ENCODE results near the gene HRH3.

The HRH3 gene

DNA sequence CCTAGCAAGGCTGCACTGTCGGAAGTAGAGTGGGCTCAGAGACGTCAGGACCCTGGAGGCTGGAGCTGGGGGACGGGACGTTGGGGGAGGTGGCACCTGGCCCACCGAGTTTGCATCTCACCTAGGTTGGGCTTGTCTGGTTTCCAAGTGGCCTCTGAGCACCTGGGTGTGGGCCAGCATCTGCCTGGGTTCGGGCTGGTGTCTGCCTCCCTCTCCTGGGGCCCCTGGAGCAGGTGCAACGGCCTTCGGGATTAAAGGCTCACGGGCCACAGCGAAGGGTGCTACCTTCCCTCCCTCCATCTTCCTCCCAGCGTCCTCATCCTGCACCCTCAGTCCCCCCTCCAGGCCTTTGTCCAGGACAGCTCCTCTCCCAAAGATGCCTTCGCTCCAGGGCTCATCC lies 6.0 kb downstream of the HRH3 start:
- TF ChIP-seq, protein P1, sequence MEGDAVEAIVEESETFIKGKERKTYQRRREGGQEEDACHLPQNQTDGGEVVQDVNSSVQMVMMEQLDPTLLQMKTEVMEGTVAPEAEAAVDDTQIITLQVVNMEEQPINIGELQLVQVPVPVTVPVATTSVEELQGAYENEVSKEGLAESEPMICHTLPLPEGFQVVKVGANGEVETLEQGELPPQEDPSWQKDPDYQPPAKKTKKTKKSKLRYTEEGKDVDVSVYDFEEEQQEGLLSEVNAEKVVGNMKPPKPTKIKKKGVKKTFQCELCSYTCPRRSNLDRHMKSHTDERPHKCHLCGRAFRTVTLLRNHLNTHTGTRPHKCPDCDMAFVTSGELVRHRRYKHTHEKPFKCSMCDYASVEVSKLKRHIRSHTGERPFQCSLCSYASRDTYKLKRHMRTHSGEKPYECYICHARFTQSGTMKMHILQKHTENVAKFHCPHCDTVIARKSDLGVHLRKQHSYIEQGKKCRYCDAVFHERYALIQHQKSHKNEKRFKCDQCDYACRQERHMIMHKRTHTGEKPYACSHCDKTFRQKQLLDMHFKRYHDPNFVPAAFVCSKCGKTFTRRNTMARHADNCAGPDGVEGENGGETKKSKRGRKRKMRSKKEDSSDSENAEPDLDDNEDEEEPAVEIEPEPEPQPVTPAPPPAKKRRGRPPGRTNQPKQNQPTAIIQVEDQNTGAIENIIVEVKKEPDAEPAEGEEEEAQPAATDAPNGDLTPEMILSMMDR (IDR thresholded peaks at IDR 0.05; ENCODE audit: extremely low read depth, insufficient read depth, missing control alignments): no peak
- DNase-seq (ENCODE audit: low spot score): no peak
- in situ Hi-C loops (cut with MboI; ENCODE audit: low pct_unique_long_range_greater_than_20kb, low sequenced_read_pairs, unreplicated experiment): no loop called here

DNA sequence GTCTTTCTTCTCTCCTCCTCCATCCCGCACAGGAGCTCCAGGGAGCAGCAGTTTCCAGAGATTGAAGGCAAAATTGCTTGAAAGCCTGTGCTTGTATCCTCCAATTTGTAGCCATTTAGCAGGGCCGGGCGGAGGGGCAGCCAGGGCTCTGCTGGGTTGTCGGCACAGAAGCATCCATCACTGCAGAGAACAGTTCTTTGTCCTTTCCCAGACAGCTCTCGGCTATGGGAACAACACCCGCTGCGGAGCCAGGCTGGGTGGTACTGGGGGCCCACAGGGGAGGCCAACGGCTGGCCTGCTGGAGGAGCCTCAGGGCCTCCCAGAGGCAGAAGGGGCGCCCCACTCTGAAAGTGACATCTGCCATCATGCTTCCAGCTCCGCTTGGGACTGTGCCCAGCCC lies 7.8 kb downstream of the HRH3 start:
- TF ChIP-seq, protein P1 (IDR thresholded peaks at IDR 0.05; ENCODE audit: extremely low read depth, insufficient read depth, missing control alignments): no peak
- in situ Hi-C loops (cut with MboI; ENCODE audit: low pct_unique_long_range_greater_than_20kb, low sequenced_read_pairs, unreplicated experiment): no loop called here
- no peak for DNase-seq (ENCODE audit: low spot score)

DNA sequence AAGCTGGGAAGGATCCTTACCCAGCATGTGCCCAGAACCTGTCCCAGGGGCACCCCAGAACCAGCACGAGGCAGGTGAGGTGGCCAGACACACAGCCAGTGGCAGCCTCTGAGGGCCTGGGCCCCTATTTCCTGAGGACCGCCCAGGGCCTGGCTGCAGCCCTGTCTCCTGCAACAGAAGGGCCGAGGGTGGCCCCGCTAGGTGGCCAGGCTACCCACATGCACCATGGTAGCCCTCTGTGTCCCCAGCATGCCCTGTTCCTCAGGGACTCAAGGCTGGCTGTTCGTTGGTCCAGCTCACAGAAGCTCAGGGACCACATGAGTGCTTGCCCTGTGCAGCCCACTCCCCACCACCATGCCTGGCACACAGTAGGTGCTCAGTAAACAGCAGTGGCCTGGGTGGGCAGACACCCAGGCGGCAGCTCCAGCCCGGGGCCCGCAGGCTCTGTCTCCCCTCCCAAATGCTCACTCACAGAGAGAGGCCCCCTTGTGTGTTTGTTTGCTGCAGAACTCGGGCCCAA lies 8.2 kb downstream of the HRH3 start:
- TF ChIP-seq, protein P1 (IDR thresholded peaks at IDR 0.05; ENCODE audit: extremely low read depth, insufficient read depth, missing control alignments): no peak
- in situ Hi-C loops (cut with MboI; ENCODE audit: low pct_unique_long_range_greater_than_20kb, low sequenced_read_pairs, unreplicated experiment): no loop called here
- DNase-seq (ENCODE audit: low spot score): no peak

DNA sequence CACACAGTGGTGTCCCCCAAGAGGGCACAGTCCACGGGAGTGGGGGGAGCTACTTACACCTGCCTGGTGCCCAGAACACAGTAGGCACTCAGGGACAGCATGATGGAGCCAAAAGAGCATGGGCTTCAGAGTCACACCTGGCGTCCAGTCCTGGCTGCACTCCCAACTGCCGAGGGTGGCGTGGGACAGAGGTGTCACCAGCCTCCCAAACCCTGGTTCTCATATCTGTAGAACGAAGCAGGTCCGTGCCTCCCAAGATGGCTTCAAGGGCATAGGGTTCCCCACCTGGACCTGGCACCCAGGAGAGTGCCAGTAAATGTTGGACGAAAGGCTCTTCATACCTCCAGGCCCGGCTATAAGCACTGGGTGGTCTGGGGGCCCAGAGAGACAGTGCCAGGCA lies 8.9 kb downstream of the HRH3 start:
- no peak for DNase-seq (ENCODE audit: low spot score)
- in situ Hi-C loops (cut with MboI; ENCODE audit: low pct_unique_long_range_greater_than_20kb, low sequenced_read_pairs, unreplicated experiment): no loop called here
- TF ChIP-seq, protein P1 (IDR thresholded peaks at IDR 0.05; ENCODE audit: extremely low read depth, insufficient read depth, missing control alignments): no peak

DNA sequence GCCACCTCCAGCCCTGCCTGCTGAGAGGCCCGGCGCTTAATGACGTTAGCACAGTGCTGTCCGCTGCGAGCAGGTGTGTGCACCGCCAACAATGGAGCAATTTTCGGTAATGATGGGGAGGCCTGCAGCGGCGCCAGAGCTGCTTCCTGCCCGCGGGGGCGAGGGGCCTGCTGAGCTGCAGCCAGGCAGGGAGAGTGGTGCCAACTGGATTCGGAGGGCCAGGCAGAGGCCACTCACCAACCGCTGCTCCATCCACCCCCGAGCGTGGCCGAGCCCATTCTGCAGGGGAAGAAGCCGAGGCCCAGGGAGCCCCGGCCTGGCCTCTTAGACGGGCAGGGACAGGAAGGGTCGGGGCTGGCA lies 9.6 kb downstream of the HRH3 start:
- DNase-seq (ENCODE audit: low spot score): no peak
- in situ Hi-C loops (cut with MboI; ENCODE audit: low pct_unique_long_range_greater_than_20kb, low sequenced_read_pairs, unreplicated experiment): no loop called here
- TF ChIP-seq, protein P1 (IDR thresholded peaks at IDR 0.05; ENCODE audit: extremely low read depth, insufficient read depth, missing control alignments): no peak

DNA sequence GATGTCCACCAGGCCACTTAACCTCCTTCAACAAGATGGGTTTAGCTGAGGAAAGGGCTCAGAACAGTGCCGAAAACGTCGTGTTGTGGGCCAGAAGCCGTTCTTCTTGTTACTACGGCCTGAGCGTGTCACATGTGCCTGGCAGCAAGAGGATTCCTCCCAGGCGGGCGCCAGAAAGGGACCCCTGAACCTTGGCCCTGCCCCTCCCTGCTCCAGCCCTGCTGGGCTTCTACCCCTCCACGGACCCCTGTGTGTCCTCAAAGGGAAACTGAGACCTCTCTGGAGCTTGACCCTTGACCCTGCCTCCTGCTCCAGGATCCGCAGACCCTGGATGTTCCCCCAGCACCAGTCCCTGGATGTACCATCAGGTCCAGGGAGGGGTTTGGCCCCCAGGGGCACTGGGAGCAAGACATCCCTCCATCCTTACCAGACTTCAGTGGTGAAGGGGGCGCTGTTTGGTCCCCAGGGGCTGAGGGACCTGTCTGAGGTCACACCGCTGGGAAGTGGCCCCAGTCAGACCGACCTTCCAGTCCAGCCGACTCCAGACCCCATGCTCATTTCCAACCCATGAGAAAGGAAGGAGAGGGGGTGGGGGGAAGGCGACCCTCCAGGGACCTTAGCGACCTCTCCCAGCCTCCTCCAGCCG lies 10.1 kb downstream of the HRH3 start:
- in situ Hi-C loops (cut with MboI; ENCODE audit: low pct_unique_long_range_greater_than_20kb, low sequenced_read_pairs, unreplicated experiment): no loop called here
- no peak for DNase-seq (ENCODE audit: low spot score)
- TF ChIP-seq, protein P1 (IDR thresholded peaks at IDR 0.05; ENCODE audit: extremely low read depth, insufficient read depth, missing control alignments): no peak
